ENCODE results near the gene SRP19. TPM values are rescaled to one million over a fixed set of nuclear protein-coding genes. Genes with fewer than 3 reads are reported as not detected.
"Not testable (repeated sequence)": the region's sequence is repeated elsewhere in the genome, so short reads cannot be mapped to it uniquely, and the experiment has no call there.

Gene SRP19
- total RNA-seq, 3 donors from 2014 or later = 33.0 to 73.5 (median 69.2) TPM

DNA sequence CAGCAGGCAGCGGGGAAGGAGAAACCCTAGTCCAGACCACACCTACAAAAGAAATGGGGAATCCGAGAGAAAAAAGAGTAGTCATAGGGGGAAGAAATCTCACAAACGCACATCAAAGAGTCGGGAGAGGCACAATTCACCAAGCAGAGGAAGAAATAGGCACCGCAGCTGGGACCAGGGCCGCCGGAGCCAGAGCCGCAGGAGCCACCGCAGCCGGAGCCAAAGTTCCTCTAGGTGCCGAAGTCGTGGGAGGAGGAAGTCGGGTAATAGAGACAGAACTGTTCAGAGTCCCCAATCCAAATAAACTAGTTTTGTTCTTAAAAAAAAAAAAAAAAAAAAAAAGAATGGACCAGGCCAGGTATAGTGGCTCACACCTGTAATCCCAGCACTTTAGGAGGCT is 31.7 kb downstream of the SRP19 start:
- no peak overlapping the region for H3K4me3 ChIP-seq
- TF ChIP-seq POLR2AphosphoS5 (IDR thresholded peaks at IDR 0.05) = no peak
- no peak for TF ChIP-seq POLR2A (IDR thresholded peaks at IDR 0.05)
- TF ChIP-seq, protein P1, sequence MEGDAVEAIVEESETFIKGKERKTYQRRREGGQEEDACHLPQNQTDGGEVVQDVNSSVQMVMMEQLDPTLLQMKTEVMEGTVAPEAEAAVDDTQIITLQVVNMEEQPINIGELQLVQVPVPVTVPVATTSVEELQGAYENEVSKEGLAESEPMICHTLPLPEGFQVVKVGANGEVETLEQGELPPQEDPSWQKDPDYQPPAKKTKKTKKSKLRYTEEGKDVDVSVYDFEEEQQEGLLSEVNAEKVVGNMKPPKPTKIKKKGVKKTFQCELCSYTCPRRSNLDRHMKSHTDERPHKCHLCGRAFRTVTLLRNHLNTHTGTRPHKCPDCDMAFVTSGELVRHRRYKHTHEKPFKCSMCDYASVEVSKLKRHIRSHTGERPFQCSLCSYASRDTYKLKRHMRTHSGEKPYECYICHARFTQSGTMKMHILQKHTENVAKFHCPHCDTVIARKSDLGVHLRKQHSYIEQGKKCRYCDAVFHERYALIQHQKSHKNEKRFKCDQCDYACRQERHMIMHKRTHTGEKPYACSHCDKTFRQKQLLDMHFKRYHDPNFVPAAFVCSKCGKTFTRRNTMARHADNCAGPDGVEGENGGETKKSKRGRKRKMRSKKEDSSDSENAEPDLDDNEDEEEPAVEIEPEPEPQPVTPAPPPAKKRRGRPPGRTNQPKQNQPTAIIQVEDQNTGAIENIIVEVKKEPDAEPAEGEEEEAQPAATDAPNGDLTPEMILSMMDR (IDR thresholded peaks at IDR 0.05) = no peak
- no peak overlapping the region for H3K27ac ChIP-seq
- DNase-seq (ENCODE audit: low spot score in 2 of 2) = no peak
- no peaks in the 10 kb centered on the region for H3K9me3 ChIP-seq
- no peaks in the 10 kb centered on the region for H3K4me1 ChIP-seq
- no peaks in the 10 kb centered on the region for H3K36me3 ChIP-seq
- intact Hi-C loops (cut with DNase I; ENCODE audit: low total_unique reads) = no loop called here
- no peaks in the 10 kb centered on the region for H3K27me3 ChIP-seq

DNA sequence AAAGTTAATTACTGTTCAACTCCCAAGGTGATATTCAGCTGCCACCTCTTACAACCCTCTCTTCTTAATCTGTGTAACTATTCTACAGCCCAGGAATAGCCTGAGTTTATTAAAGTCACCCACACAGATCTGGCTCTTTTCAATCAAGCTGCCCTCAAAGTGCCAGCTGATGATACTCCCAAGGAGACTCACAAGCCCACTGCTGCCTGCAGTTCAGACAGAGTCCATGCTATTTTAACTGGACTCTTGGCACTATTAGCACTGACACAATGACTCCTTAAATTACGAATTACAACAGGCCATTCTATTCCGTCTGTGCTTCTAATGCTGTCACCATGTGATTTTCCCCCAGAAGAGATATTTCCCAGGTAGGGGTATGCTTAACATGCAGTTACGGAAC is 34.6 kb downstream of the SRP19 start:
- no peak for DNase-seq (ENCODE audit: low spot score in 2 of 2)

DNA sequence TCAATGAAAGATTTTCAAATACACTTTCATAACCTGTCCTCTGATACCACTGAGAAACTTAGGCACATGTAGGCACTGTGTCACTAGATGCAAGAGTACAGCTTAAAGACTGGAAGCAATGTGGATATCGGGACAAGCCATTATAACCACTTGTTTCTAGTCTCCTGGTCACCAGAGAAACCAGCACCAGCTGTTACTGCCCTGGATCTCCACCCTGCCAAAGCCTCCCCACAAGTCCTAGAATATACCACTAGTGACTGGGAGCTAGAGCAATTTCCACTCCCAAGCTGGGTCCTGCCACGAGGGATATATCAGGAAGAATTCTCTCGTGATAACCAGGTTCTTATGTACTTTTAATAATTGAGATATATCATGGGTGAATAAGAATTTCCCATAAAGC is 41.5 kb downstream of the SRP19 start:
- TF ChIP-seq, protein P1 (IDR thresholded peaks at IDR 0.05) = no peak
- no peak for TF ChIP-seq POLR2A (IDR thresholded peaks at IDR 0.05)
- TF ChIP-seq POLR2AphosphoS5 (IDR thresholded peaks at IDR 0.05) = no peak
- Histone ChIP-seq H3K4me3 (no peak overlapping the region), H3K9me3 (no peaks in the 10 kb centered on the region), H3K27ac (no peak overlapping the region), H3K36me3 (no peaks in the 10 kb centered on the region), H3K27me3 (no peaks in the 10 kb centered on the region), H3K4me1 (no peaks in the 10 kb centered on the region)
- intact Hi-C loops (cut with DNase I; ENCODE audit: low total_unique reads) = no loop called here
- DNase-seq (ENCODE audit: low spot score in 2 of 2) = no peak

More for the DNA sequence above, 34.6 kb downstream of the SRP19 start:
- TF ChIP-seq, protein P1 (IDR thresholded peaks at IDR 0.05) = no peak
- TF ChIP-seq POLR2A (IDR thresholded peaks at IDR 0.05) (no peak), POLR2AphosphoS5 (IDR thresholded peaks at IDR 0.05) (no peak)
- no peaks in the 10 kb centered on the region for H3K9me3 ChIP-seq
- no peak overlapping the region for H3K4me3 ChIP-seq
- no peak overlapping the region for H3K27ac ChIP-seq
- intact Hi-C loops (cut with DNase I; ENCODE audit: low total_unique reads) = no loop called here
- no peaks in the 10 kb centered on the region for H3K4me1 ChIP-seq
- H3K36me3 ChIP-seq = no peaks in the 10 kb centered on the region
- no peaks in the 10 kb centered on the region for H3K27me3 ChIP-seq

DNA sequence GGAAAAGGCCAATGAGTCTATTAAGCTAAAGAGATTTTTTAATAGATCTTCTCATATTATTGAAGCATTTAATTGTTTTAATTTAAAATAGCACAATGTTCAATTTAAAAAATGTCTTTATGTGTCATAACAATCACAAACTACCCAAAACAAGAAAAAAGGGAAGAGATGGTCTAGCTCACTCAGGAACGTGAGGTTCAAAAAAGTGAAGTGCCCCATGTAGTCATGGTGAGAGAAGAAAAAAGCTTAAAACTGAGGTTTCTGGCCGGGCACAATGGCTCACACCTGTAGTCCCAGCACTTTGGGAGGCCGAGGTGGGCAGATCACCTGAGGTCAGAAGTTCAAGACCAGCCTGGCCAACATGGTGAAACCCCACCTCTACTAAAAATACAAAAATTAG is 43.9 kb downstream of the SRP19 start:
- H3K4me1 ChIP-seq; H3K36me3 ChIP-seq; DNase-seq (ENCODE audit: low spot score in 2 of 2); H3K9me3 ChIP-seq; H3K4me3 ChIP-seq; intact Hi-C loops (cut with DNase I; ENCODE audit: low total_unique reads); H3K27me3 ChIP-seq; H3K27ac ChIP-seq: not testable (repeated sequence)

DNA sequence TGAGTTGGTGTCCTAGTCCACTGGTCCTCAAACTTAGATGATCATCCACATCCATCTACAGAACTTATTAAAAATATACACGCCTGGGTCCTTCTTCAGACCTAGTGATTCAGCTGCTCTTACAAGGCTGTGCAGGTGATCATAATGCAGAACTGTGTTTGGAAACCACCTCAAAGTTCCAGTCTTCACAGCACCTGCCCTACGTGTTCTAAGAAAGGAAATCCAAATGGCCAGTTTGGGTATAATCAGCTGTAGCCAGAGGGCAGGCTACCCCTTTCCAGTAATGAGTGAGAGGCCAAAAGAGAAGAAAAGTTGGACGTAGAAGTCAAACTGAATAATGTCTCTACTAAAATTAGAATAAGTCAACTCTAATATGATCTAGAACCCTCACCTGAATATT is 45.5 kb downstream of the SRP19 start:
- intact Hi-C loops (cut with DNase I; ENCODE audit: low total_unique reads) = no loop called here

More for the DNA sequence above, 45.5 kb downstream of the SRP19 start:
- Histone ChIP-seq H3K4me3 (no peak overlapping the region), H3K36me3 (no peaks in the 10 kb centered on the region), H3K4me1 (no peaks in the 10 kb centered on the region), H3K27ac (no peak overlapping the region), H3K9me3 (no peaks in the 10 kb centered on the region), H3K27me3 (no peaks in the 10 kb centered on the region)
- DNase-seq (ENCODE audit: low spot score in 2 of 2) = no peak
- TF ChIP-seq POLR2A (IDR thresholded peaks at IDR 0.05) (no peak), POLR2AphosphoS5 (IDR thresholded peaks at IDR 0.05) (no peak)
- TF ChIP-seq, protein P1 (IDR thresholded peaks at IDR 0.05) = no peak

Data from breast epithelium (tissue), 4 donors.